HepG2 (cell line): ENCODE measurements around the gene DEPDC5.
"Not testable (repeated sequence)": the region's sequence is repeated elsewhere in the genome, so short reads cannot be mapped to it uniquely, and the experiment has no call there.

Experiments used
- HNF4A ChIP-seq: sonication (generic); formaldehyde crosslinking; IDR thresholded peaks from 2 replicates; pipeline ENCODE4 v1.4.0; 2020; ENCODE audit warnings: missing genetic modification reagents
- NR2F2 ChIP-seq: IDR thresholded peaks from 2 replicates; pipeline ENCODE4 v1.6.1; 2012; ENCODE audit warnings: low read depth, inconsistent platforms, borderline replicate concordance
- TAF1 ChIP-seq: sonication (generic); formaldehyde crosslinking; IDR thresholded peaks from 2 replicates; pipeline ENCODE4 v1.4.0; 2020; ENCODE audit warnings: missing genetic modification reagents

DNA sequence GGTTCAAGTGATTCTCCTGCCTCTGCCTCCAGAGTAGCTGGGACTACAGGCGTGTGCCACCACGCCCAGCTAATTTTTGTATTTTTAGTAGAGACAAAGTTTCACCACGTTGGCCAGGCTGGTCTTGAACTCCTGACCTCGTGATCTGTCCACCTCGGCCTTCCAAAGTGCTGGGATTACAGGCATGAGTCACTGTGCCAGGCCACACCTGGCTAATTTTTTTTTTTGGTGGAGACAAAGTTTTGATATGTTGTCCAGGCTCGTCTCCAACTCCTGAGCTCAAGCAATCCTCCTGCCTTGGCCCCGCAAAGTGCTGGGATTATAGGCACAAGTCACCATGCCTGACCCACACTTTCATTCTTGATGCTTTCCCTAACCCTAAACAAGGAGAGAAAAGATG is 13.5 kb upstream of the DEPDC5 start:
- TF ChIP-seq TAF1 (CRISPR knock-in tag); NR2F2; HNF4A (CRISPR knock-in tag): not testable (repeated sequence)
